NCI-H2081 treated with DMSO at 0.1 percent for 48 hours (cell line): ENCODE measurements around the gene LIF.
"Not testable (repeated sequence)": the region's sequence is repeated elsewhere in the genome, so short reads cannot be mapped to it uniquely, and the experiment has no call there.

ENCODE experiments used
- DNase-seq: peaks from one replicate; lab custom pipeline; 2025; lab: John Stamatoyannopoulos, UW

The LIF gene

DNA sequence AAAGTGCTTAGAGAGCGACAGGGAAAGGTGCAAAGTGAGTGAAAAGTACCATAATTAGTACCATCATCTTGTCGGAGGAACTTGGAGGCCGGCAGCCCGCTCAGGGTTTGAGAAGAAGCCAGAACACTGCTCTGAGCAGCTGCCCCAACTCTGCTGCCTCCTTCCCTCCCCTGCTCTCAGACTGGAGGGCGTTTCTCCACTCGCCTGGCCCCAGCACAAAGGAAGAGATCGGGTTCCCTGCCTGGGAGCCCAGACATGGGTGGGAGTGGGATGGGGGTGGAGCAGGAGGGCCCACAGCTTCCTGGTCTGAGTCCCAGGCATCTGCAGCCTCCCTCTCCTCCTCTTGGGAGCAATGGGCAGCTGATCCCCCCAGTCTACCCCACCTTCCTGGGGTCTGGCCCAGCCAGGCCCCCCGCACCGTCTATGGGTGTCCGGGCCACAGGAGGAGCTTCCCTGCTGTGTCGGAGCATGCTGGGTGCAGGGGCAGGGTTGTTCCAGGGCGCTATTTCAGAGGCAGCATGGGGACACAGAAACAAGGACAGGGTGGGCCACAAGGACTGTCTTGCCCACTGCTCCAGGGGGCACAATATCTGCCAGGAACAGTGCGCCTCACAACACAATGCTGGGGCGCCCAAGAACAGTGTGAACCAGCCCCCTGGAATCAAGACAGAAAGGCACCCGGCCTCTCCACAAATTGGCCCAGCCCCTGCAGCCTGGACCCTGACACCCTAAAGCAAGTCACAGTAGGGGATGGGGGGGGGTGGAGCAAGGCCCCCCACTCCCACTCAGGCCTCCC, 4.8 kb downstream of the LIF start:
- no peak for DNase-seq

DNA sequence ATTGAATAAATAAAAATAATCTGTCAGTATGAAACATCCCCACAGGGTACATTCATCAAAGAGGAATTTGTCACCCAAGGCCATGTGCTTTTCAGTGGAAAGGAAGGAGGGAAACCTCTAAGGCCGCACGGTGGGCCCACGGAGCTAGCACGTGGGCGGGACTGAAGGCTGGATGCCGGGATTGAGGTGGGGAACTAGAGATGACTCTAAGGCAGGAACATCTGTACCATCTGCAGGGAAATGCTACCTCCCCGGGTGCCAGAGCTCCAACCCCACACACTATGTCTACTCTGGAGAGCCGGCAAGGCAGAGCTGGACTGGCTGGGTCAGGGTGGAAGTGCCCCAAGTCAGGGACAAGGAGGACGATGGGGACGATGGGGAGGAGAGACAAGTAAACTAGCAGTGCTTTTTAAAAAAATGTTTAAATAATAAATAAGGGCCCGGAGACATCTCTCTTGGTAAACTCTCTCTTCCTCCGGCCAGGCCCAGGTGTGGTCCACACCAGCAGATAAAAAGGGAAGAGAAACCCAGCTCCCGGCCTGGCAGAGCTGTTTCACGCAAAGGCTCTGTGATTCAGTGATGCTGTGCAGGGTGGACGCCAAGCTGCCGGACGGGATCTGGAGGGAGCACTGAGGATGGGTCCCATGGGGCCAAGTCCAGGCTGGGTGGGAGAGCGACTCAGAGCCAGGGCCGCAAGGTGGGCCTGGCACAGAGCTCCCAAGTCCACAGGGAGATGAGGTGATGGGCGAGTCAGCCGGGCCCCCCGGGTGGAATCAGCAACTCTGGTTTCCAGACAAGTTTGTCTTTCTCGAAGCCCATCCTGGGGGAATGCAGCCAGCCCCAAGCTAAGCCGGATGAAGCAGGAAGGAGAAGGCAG, 5.8 kb downstream of the LIF start:
- no peak for DNase-seq

DNA sequence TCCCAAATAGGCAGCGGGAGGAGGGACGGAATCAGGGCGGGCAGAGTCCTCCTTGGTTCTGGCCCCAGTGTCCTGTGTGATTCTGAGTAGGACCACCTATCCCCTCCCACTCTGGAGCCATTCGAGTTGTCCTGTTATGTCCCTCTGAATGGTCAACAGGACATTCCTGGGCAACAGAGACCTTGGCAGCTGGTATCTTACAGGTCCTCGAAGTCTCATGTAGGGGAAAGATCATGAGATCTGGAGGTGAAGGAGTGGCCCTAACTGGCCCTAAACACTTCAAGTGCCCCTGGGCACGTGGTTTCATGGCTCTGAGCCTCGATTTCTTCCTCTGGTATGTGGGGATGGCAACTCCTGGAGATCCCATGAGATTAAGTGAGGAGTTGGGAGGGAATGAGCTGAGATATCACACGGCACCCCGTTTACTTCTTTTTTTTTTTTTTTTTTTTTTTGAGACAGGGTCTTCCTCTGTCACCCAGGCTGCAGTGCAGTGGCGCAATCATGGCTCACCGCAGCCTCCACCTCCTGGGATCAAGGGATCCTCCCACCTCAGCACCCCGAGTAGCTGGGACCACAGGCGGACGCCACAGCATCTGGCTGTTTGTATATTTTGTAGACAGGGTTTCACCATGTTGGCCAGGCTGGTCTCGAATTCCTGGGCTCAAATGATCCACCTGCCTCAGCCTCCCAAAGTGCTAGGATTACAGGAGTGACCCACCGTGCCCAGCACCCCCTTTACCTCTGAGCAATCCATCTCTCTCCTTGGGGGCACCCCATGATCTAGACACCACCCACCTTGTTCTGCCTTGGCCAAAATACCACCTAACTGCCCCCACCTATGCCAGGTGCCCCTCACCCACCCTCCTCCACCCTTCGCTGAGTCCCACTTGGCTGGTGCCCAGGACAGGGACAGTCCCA, 6.8 kb downstream of the LIF start:
- no peak for DNase-seq

DNA sequence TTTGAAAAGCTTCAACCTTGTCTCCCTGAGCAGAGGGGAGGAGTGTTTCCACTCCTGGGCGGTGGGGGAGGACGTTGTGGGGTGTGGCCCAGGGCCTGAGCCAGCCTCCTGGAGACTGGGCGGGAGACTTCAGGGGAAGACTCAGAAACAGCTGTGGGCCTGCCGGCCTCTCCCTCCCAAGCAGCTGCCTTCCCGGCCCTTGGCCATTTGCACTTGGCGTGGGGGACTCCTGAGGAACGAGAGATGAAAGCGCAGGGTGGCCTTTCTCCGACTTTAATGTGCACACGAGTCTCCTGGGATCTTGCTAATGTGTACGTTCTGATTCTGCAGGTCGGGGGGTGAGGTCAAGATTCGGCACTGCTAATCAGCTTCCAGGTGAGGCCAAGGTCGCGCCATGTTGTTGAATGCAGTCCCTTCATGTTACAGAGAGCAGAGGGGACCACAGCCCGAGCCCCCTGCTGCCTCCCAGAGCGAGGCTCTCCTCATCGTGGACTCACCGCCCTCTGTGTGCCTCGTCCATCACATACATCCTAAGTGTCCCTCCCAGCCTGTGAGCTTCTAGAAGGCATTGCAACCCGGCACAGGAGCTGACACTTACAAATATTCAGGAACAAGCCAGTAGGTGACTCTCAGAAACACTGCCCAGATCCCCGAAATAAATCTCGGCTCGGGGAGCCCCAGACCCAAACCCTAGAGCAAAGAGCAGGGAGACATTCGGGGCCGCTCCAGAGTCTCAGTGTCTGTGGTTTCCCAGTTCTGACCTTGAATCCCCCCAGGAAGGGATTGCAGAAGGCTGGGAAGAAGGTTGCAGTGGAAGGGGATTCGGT, 7.7 kb downstream of the LIF start:
- DNase-seq, result no peak

DNA sequence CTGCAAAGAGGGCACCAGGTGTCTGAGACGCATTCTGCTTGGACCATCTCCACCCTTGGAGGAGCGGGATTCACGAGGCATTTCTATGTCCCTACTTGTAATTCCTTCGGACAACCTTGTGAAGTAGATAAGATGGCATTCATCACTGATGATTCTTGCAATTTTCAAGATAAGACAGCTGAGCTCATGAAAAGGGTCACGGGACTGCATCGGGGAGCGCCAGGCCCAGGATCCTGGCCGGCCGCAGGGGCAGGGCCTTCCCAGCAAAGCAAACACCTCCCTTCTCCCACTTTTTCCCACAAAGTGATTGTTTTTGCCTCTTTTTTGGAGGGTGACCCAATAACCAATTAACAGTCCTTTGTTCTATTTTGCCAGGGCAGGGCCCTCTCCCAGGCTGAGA, 8.4 kb downstream of the LIF start:
- DNase-seq, result no peak

DNA sequence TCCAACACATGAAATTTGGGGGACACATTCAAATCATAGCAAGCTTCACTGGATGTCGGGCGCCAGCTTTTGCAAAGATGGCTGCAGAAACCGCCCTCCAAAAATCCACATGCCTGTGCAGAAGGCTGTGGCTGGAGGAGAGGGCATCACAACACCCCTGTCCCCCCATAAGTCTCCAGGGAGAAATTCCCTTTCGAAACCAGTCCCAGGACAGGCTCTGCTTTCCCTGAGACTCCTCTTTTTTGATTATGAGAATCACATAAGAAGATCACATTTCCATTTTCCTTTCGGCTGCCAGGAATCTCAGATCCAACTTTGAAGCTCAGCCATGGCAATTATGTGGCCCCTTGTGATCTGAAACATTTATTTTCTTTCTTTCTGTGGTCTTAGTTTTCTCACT, 9.7 kb downstream of the LIF start:
- DNase-seq, result no peak

DNA sequence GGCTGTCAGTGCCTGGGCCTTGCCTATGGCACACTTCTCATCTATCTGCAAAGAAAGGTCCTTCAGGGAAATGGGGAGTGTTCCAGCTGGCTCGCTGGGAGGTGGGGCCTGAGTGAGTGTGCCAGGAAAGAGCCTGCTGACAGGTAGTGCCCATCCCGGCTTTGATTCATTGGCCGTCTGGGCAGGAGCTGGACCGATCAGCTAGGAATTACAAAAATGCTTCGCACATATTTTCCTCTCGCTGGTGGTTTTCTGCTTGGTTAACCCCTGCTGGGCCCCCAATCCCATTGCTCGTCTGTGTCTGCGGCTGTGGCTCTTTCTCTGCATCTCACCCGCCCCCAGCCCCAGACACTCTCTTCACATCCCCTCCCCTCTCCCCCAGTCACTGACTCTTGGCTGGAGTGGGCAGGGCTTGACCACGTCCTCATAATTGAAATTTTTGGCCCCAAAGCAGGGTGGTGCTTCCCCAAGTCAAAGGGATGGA, 10.8 kb downstream of the LIF start:
- DNase-seq, result no peak

DNA sequence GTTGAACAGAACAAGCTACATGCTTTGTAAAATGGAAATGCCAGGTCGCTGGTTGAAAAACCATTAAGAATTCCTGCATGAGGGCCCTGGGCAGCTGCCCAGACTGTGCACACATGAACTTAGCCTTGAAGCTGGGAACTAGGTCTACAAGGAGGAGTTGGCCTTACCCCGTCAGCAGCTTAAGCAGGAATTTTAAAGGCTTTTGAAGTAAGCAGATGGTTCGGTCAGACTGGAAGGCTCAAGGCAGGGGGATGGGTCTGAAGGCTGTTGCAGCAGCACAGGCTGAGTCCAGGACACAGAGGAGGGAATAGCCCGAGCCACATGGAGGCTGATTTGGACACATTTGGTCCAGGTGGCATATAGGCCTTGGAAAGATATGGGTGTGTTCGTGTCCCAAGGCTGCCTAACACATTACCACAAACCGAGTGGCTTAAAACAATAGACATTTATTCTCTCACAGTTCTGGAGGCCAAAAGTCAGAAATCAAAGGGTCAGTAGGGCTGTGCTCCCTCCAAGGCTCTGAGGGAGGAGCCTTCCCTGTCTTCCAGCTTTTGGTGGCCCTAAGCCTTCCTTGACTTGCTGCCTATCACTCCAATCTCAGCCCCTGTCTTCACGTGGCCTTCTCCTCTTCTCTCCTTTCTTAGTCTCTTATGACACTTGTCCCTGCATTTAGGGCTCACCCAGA, 11.6 kb downstream of the LIF start:
- DNase-seq, result no peak

DNA sequence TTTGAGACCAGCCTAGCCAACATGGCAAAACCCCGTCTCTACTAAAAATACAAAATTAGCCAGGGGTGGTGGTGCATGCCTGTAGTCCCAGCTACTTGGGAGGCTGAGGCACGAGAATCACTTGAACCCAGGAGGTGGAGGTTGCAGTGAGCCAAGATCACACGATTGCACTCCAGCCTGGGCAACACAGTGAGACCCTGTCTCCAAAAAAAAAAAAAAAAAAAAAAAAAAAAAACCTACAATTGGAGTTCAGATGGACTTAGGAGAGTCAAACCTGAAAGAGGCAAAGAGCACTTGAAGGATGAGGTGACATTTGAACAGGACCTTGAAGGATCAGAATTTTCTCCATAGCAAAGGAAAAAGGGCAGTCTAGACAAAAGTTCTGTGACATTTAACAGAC, 12.2 kb downstream of the LIF start:
- DNase-seq, result not testable (repeated sequence)

DNA sequence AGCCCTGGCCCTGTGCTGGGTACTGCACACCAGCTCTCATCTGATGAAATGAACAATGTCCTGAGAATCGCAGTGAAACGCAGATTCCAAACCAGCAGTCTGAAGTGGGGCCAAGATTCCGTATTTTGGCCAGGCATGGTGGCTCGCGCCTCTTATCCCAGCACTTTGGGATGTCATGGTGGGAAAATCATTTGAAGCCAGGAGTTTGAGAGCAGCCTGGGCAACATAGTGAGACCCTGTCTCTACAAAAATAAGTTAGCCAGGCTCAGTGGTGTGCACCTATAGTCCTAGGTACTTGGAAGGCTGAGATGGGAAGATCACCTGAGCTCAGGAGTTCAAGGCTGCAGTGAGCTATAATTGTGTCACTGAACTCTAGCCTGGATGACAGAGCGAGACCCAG, 13.0 kb downstream of the LIF start:
- no peak for DNase-seq

DNA sequence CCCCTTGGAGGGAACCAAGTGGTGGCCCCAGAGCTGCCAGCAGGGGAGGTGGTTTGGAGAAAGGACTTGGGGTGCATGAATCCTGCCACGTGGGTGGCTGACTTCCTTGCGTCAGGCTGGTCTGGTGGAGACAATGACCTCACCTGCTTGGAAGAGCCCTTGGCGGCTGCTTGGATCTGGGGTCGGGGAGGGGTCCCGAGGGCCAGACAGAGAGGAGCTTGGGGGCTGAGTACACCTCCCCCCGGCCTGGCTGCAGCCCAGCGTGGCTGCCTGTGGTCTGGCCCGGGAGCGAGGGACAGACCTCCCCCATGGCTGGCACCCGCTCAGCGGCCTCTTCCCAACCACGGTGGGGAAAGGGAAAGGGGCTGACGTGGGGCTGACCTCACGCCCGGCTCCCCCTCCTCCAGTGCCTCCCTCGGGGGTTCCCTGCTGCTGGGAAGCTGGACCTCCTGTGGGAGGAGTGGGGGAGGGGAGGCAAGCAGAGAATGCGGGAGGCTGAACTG, 13.8 kb downstream of the LIF start:
- DNase-seq, result no peak

DNA sequence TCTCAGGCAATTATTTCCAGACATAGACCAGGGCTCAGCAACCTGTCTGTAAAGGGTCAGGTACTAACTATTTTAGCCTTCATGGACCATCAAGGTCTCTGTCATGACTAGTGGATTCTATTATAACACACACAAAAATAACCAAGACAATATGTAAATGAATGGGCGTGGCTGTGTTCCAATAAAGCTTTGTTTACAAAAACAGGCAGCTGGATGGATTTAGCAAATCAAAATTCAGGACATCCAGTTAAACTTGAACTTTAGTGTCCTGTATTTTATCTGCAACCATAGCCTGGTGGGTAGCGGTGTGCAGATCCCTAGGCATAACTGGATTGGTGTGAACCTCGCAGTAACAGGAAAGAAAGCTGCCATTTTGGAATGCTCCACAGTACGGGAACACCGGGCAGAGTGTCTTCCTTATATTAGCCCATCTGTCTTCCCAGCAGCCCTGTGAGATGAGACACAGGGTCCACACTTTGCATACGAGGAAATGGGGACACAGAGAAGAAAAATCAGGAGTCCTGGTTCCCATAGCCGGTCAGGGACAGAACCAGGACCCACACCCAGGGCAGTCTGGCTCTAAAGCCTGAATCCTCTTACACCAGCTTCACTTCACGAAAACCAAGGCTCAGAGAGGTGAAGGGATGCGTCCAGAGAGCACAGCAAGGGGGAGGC, 15.6 kb downstream of the LIF start:
- DNase-seq, result no peak

DNA sequence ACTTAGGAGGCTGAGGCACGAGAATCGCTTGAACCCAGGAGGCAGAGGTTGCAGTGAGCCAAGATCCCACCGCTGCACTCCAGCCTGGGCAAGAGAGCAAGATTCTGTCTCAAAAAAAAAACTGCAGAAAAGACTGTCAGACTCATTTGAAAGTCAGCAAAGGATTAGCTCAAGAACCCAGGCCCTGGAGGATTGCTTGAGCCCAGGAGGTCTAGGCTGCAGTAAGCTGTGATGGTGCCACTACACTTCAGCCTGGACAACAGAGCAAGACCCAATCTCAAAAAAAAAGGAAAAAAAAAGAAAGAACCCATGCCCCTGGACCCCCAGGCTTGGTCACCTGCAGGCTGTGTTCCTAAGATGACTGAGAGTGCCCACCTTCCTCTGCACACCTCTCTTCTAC, 16.2 kb downstream of the LIF start:
- DNase-seq, result no peak

DNA sequence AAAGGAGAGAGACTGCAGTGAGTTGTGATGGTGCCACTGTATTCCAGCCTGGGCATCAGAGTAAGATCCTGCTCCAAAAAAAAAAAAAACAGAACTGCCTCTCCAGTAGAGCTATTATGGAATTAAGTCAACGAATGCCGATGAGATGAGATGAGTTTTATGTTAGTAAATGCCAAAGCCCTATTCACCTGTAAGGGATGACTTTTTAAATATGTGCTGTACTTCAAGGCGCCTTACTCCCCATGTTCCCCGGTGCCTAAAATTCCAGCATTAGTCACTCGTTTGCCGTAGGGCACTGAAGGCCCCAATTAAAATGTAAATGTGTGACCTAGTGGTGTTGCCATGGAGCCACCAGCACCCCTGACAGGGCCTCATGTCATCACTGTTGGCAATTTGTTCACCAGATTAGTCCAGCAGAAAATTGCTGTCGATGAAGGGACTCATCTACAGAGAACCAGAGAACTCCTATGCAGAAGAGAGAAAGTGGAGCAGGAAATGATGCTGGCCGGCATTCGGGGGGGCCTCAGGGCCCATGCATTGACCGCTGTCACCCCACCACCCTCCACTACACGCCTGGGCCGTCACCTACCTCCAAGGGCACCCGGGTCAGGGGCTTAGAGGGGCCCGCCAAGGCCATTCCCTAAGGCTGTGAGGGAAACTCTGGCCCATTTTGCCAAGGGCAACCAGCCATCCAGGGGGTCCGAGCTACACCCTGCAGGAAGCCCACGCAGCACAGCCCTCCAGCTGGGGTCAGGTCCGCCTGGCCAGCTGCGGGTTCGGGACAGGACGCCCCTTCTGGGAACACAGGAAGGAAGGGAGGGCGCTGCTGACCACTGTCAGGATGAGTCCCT, 17.8 kb downstream of the LIF start:
- no peak for DNase-seq

DNA sequence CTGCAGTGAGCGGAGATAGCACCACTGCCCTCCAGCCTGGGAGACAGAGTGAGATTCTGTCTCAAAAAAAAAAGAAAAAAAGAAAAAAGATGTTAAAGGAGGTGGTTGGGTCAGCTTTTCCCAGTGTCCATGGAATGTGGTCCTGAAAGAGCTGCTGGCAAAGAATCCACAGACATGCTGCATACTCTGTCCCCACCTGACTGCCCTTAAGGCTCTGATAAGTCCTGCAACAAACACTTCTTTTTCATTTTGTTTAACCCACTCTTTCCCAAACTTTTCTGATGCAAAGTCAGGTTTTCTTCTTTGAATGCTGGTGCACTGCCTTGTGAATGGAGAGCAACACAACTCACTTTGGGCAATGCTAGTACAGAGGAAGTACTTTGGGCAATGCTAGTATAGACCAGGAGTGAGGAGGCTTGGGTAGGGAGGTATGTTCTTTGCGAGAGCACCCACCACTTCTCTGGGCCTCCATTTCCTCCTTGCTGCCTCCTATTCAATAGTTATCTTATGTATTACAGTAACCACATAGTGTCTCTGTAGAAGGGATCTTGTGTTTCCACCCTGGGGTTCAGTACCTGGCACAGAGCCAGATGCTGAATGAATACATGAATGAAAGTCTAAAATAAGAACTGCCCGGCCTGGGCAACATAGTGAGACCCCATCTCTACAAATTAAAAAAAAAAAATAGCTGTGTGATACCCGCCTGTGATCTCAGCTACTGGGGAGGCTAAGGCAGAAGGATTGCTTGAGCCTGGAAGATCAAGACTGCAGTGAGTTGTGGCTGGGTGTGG, 18.9 kb downstream of the LIF start:
- DNase-seq, result no peak

DNA sequence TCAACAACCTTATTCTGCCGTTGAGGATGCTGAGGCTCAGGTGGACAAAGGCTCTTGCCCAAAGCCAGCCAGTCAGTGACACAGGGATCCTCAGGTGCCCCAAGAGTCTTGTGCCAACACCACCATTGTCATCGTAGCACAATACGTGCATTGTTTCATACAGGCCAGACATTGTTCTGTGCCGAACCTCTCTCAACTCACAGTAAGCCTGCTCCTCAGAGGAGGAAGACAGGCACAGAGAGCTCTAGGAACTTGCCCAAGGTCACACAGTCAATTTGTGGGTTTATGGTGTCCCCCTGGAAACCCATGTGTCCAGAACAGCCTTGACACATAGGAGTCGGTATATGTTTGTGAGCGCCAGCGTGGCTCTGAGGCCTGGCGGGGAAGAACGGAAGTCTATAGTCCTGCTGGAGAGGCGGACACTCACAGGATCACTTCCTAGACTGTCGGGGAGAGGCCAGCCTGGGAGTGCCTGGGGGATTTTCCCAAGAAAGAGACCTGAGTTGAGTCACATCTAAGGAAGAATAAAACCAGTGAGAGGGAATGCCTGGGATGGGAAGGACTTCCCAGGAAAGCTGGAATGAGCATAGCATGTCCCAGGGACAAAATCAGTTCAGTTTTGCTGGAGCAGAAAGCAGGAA, 20.2 kb downstream of the LIF start:
- DNase-seq, result no peak

DNA sequence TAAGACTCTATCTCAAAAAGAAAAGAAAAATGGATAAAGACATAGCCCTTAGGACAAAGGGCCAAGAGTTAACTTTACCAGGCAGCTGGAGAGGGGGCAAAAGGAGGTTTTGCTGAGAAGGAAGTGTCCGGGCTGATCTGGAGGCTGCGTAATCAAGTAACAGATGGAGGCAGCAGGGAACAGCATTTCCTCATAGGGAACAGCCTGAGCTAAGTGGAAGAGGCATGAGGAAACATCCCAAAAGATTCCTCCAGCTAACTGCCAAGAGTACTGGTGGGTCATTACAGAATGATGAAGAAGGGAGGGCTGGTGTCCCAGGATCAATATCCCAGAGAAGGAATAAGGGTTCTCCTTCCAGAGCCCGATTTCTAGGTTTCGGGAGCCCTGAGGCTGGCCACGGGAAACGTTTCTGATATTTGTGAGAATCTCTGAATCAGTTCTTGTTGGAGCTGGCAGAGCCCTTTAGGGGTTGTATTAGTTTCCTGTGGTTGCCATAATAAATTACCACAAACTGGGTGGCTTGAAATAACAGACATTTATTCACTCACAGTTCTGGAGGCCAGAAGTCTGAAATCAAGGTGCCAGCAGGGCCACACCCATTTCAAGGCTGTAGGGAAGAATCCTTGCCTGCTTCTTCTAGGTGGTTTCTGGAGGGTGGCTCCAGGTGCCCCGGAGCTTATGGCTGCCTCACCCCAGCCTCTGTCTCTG, 21.2 kb downstream of the LIF start:
- DNase-seq, result no peak
